HG03354 (cell line): ENCODE measurements around the gene TMBIM6.

Source experiments
- ATAC-seq: cut with Tn5 transposase; IDR thresholded peaks from one replicate; pipeline ENCODE4 v1.9.1; 2021; ENCODE audit warnings: mild to moderate bottlenecking; ENCODE audit not compliant: unreplicated experiment, poor library complexity, severe bottlenecking

The TMBIM6 gene

DNA sequence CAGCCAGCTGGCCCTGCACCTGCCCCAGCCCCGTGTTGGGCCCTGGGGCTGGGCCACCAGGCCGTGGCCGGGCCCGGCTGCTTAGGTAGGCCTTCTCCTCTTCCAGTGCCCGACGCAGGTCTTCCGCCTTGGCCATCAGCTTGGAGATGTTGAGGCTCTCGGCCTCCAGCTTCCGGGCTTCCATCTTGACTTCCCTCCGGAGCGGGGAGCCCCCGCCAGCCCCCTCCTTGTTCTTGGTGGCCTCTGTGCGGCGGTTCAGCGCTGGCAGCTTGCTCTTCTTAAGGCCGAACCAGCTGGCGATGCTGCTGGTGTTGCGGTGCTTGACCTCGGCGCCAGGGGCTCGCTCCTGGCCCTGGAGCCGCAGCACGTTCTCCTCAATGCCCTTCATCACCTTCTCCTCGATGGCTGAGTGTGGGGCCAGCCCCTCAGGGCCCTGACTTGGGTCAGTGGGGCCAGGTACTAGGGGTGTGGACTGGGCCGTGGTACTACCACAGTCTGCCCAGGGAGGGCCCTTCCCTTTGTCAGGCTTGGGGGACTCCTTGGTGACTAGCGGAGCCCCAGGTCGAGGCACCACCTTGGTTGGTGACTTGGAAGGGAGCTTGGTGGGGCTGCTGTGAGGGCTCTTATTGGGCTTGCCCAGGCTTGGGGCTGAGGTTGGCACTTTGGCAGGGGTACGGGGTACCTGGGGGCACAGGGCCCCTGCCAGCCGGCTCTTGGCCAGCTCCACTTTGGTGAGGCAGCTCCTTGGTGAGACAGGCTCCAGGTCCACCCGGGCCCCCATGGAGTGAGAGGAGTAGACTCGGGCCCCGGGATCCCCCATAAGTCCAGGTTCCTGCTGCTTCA is 53.7 kb downstream of the TMBIM6 start:
- ATAC-seq, result no peak

DNA sequence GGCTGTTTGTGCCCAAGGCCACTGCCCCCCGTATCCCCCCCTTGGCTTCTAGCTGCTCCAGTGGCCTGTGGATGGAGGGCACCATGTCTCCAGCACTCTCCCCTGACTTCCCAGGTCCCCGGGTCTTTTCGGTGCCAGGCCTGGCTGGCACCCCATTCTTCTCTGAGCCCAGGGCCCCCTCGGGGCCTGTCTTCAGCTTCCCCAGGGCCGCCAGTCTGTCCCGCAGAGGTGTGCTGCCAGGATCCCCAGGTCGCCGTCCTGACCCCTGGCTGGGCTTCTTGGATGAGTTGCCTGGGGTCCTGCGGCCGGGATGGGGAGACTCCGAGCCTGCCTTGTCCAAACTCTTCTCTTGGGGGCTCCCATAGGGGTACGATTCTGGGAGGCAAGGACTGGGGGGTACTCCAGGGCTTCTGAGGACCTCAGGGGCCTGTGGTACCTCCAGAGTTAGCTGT is 54.3 kb downstream of the TMBIM6 start:
- no peak for ATAC-seq

DNA sequence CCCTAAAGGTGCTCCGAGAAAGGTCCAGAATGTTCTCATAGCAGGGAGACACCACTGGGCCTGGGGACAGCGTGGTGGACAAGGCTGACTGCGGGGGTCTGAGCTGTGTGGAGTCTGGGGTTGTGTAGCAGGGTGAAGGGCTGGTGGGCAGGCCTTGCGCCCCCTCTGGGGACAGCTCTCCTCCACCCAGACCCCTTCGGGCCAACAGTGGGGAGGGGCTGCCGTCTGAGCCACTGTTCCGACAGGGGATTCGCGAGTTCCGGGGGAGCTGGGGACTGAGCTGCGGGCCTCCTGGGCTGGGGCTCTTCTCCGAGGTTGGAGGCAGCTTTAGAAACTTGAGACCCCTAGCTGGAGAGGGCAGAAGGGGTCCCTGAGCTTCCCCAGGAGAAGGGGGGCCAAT is 54.8 kb downstream of the TMBIM6 start:
- no peak for ATAC-seq

DNA sequence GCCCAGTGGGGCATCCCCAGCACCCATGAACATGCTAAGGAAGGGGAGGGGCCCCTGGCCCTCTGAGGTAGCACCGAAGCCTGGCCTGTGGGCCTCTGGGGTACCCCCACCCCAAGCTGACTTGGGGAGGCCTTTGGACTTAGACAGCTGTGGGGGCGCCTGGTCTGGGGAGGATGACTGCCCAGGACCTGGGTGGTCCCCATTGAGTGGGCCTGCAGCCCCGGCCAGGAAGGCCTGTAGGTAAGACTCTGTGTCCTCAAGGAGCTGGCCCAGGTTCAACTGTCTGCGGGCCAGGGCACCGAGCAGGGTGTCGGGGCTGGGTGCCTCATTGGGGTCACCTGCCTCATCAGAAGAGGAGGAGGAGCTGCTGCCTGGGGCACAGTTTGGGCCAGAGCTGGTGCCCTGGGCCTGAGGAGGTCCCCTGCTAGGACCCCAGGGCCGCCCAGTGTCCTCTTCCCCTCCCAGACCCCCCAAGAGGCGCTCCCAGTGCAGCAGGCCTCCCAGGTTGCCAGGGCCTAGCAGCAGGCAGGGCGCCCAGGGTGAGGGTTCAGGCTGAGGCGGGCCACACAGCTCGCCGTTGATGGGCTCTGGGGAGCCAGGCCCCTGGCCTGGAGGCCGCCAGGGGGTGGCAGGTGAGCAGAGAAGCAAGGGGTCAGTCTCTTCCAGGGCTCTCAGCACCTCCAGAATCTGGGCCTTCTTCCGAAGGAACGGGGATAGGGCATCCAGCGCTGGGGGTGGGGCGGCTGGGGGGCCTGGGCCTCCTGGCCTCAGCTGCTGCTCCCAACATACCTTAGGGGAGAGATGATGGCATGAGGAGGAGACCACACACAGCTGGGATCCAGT is 55.5 kb downstream of the TMBIM6 start:
- no peak for ATAC-seq

DNA sequence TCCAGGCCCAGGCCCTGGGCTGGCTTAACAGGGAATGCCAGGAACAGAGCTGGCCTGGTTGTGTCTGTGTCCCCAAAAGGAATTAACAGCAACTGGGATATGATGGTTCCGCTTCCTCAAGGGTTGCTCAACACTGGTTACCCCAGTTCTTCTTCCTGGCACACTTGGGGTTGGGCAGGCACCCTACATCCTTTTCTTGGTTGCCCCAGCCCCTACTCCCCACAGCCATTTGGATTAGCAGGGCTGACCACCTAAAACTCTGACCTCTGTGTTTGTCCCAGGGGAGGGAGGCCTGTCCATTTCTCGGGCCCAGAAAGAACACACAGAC is 56.1 kb downstream of the TMBIM6 start:
- no peak for ATAC-seq

DNA sequence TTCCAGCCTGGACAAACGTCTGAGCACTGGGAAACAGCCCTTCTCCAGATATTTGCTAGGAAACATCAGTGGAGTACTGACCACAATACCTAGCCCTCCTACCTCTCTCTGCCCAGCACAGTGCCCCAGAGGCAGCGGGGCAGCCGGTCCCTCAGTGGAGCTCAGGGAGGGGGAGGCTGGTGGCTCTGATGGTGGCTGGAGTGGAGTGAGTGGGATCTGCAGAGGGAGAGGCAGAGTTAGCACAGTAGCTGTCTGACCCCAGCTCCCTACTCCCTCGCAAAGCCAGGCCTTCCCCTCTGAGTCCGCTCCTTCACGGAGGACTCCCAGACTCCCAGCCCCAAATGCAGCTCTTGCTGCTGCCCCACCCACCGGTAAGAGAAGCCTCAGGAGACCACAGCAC is 56.9 kb downstream of the TMBIM6 start:
- ATAC-seq, result no peak

DNA sequence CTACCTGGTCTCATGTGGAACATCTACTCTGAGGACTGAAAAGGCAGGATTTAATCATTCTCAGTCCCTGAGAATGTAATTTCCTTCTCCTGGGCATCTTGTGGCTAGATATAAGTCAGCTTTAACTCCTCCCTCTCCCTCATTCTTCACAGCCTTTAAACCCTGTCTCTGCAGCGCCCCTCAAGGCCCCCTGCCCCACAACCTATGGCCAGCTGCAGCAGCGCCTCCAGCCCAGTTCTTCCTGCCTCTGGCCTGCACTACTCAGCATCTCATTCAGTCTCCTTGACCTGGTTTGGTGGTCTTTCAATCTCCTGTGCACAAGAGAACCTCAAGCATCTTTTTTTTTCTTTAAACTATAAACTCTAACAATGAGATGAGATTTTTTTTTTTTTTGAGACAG is 57.6 kb downstream of the TMBIM6 start:
- no peak for ATAC-seq

DNA sequence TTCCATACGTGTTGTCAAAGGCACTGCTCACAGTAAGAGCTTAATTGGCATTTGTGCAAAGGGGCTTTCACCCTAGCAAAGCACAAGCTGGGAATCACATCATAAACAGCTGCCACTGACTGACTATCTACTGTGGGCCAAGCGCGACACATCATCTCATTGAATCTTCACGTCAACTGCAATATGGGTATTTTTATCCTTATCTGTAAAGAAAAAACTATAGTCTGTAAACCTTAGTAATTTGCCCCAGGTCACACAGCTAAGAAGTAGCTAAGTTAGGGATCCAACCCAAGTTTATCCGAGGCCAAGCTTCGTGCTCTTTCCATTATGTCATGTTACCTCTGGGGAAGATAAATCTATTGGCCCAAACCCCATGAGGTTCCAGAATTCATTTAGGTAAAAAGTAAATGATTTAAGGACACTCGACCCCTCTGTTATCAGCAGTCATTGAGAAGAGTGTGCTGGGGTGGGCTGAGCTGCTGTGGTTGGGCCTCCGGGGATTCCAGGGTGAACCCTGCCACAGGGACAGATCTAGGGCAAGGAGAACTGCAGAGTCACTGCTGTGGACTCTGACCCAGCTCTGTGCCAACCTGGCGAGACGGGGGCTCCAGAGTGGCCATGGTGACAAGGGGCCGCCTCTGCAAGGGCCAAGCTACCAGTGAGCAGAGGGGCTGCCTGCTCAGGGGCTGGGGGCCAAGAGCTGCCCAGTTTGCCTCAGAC is 59.2 kb downstream of the TMBIM6 start:
- ATAC-seq, result no peak

DNA sequence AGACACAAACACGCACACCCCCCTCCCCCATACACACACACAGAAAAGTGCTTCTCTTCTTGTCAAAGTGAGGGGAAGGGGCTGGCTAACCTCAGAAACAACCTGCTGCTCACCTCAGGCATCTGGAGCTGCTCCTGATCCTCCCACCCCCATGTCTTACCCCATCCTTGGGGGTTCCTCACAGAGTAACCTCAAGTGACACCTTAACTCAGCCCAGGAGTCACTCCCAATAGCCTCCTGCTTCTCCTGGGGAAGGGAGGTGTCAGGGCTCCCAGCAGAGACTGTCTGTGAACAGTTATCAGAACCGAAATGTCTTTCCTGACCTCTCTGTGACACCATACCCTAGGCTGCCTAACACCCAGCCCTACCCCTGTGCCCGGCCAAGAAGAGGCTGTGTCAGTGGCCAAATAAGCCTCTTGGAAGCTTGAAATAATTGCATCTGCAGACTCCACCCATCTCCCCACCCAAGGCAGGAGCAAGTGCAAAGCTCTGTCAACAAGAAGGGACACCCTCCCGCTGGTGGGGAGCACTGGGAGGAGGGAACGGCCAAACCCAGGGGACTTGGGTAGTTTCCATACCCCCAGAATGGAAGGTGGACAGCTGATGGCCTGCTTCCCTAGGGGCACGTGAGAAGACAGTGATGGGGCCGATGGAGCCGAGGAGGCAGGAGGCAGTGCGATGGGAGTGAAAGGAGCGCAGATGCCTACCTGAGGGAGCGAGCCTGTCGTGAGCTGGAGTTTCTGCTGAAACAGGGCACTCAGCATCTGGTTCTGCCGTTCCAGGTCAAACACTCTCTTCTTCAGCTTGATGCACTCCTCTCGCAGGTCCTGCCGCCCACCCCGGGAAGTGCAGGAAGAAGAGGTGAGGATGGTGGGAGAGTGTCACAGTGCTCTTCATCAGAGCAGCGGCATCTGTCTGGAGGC is 60.0 kb downstream of the TMBIM6 start:
- no peak for ATAC-seq

DNA sequence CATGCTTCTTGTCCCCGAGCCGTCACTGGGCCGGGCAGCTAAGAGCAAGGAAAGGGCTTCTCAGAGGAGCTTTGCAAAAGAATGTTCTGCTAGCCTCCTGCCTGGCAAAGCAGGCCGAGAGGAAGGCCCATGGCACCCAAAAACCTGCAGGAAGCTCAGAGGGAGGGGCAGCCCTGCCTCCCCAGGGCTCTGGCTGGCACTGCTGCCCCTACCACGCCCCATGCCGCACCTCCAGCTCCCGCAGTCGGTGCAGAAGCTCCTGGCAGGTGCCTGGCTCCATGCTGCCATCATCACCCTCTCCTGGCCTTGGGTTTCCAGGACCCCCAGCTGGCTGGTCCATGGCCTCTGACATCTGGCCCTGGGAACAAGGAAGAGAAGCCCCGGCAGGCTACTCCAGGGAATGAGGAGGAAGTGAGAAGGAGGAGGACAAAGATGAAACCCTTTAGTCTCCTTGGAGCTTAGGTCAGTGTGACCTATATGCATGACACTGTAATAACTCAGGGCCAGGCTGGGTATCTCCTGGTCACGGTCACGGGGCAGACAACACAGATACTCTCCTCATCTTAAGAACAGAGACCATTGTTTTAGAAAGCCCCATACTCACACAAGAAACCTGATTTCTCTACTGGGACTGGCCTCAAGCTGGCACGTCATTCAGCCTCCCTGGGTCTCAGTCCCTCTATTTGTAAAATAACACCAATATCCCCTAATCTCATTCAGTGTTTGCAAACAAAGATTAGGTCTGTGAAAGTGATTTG is 62.5 kb downstream of the TMBIM6 start:
- no peak for ATAC-seq

DNA sequence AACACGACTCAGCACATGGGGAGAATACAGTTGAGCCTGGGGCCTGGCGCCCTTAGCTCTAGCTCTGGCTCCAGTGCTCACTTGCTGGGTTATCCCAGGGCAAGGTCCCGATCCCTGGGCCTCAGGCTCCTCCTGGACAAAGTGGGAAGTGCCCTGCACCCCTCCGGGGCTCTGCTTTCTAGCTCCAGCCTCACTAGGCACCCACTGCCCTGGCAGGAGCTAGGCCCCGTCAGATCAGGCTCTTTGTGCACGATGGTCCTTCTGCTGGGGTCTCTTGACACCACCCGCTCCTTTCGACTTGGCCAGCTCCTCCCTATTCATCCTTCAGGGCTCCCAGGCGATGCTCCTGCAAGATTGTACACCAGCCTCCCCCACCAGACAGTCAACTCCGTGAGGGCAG is 63.5 kb downstream of the TMBIM6 start:
- no peak for ATAC-seq

DNA sequence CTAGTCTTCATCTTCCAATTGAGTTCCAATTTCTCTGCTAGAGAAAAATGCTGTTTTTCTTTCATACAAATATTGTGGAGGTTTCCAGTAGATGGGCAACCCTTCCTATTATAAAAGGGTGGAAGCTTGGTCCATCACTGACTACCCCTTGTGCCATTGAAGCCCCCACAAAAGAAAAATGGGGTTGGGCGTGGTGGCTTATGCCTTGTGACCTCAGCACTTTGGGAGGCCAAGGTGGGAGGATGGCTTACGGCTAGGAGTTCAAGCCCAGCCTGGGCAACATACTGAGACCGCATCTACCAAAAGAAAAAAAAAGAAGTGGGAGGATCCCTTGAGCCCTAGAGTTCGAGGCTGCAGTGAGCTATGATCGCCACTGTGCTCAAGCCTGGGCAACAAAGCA is 64.1 kb downstream of the TMBIM6 start:
- ATAC-seq, result no peak

DNA sequence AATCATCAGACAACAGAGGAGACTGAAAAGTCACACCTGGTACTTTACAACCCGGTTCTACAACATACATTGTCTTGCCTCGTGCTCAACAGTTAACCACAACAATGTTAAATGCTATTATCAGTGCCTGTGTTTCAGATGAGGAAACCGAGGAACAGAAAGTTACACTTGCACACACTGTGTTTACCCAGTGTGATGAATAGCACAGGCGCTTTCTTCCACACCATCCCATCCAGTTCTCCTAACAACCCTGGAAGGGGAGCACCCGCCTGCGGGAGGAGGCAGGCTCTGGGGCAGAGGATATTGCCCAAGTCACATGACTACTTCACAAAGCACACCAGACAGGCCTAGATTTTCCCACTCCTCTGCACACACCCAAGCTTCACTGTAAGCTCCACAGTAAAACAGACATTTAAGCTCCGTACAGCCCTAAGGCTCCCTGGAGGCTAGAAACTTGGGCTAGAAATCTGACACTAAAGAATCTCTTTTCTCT is 65.0 kb downstream of the TMBIM6 start:
- ATAC-seq, result no peak

DNA sequence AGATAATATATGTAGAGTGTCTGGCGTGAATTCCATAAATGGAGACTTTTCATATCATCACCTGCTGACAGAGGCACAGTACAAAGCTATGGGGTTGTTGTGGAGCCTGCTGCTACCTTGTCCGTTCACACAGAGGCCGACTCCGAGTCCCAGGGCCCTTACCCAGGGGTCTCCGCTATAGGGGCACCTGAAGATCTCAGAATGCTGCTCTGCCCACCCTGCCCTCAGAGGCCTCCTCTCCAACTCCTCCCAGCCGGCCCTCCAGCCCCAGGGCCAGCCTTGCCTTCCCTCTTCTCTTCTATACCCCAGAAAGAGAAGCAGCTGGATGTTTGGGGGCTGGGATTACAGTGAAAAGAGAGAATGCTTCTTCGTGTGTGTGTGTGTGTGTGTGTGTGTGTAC is 65.5 kb downstream of the TMBIM6 start:
- ATAC-seq, result no peak

DNA sequence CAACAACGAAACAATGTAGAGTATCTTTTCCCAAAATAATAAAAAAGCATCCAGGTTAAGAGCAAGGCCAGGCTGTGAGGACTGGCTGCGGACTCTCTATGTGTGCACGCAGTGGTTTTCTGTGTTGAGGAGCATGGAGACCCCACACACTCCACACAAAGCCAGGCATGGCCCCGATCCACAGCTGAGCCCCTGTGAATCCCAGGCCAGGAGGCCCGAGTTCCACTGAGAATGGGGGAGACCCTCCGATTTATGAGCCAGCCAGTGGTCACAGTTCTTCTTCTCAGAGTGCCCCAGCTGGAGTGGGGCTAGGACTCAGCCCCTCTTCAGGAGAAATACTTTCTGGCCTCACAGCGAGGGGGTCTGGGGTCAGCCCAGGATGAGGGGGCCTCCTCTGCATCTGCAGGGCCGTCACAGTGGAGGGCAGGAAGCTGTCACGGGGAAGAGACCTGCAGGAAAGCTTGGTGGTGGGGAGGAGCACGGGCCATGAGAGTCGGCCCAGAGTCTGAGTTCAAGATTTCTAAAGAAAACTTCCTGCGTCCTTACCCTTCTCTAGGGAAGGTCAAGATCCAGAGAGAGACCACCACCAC is 66.7 kb downstream of the TMBIM6 start:
- no peak for ATAC-seq

DNA sequence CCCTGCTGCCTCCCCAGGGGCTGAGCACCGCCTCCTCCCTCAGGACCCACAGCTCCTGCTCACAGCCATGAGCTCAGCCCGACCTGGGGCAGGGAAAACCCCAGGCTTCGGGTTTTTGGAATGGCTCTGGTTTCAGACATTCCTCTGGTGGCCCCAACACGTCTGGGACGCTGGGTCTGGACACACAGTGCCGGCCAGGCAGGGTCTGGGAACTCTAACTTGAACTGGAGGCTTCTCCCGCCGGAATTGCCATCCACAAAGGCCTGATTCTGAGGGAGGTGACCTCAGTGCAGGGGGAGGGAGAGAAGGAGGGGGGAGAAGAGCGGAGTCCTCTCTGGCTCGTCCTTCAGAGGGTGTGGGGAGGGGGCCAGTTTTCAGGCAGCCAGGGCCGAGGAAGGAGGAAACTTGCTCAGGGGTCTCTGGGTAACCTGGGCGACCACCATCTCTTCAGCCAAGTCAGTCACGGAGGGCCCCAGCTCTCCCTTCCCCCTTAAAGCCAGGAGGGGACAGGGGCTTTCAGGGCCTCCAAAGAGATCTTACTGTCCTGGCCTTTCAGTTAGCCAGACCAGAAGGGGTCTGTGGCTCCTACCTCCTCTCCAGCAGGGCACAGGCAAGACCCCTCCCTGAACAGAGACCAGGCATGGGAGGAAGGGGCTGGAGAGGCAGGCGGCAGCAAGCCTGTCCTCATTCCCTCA is 67.5 kb downstream of the TMBIM6 start:
- ATAC-seq, result no peak

DNA sequence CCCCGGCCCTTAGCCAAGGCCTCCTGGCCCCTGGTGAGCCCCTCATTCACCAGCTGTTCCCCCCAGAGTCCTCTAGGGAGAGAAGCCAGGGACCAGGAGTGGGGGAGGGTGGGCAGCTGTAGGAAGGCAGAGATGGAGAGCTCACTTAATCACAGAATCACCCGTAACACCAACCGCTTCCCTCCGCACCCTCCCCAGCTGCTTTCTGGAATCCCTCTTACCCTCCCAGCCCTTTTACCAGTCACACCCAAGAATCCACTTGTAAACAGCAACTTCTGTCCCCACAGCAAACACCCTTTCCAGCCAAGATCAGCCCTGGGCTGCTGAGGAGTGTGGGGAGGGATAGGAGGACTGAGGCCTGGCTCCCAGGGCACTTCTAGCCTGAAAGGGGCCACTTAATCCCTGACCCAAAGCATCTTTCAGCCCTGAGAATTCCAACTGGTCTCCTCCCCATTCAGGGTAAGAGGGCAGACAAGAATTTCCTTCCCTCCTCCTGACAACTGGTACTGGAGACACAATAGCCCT is 68.1 kb downstream of the TMBIM6 start:
- no peak for ATAC-seq
